GM10248 (cell line): ENCODE data around the gene MYOG.

Experiments
- CTCF ChIA-PET: fragments of 300-600 bp; sonication (Branson Sonifier 250); formaldehyde crosslinking; extraction: SDS; loops from one replicate; lab custom pipeline; 2021; ENCODE audit warnings: antibody characterized with exemption; lab: Yijun Ruan, JAX
- POLR2A ChIA-PET: fragments of 350-650 bp; sonication (Branson Sonifier 250); formaldehyde crosslinking; extraction: SDS; loops from one replicate; lab custom pipeline; 2020; ENCODE audit warnings: antibody characterized with exemption; lab: Yijun Ruan, JAX
- DNase-seq: peaks from one replicate; pipeline ENCODE4 v3.0.0; 2012; ENCODE audit errors: extremely low spot score
- CTCF ChIP-seq: IDR thresholded peaks from 2 replicates; pipeline ENCODE4 v1.5.1; 2012; ENCODE audit warnings: mild to moderate bottlenecking, low read depth; ENCODE audit errors: extremely low read depth, missing control alignments, control extremely low read depth

Gene MYOG

GRCh38 chr1:203098914-203099520 lies 13.2 kb upstream of the MYOG start:
- CTCF ChIA-PET, result interaction anchor here (1.4 to 3.7 kb wide), 2 partner anchors 14 to 19 kb away, joined by 4 to 18 read pairs; partner anchors contain the start of gene MYOG
- POLR2A ChIA-PET, result no interaction called here
- DNase-seq, result no peak
- no peak for TF ChIP-seq CTCF

GRCh38 chr1:203098445-203098844 lies 12.6 kb upstream of the MYOG start:
- TF ChIP-seq CTCF, result no peak
- ChIA-PET CTCF (interaction anchor here (1.4 to 3.7 kb wide), 2 partner anchors 14 to 19 kb away, joined by 4 to 18 read pairs; partner anchors contain the start of gene MYOG), POLR2A (no interaction called here)
- no peak for DNase-seq

- ChIA-PET POLR2A (no interaction called here), CTCF (interaction anchor here (1.6 kb wide), 1 partner anchor 21 kb away, joined by 3 read pairs; no protein-coding TSS in a partner anchor)
- no peak for TF ChIP-seq CTCF
- no peak for DNase-seq
Measured at GRCh38 chr1:203097001-203097400, 11.2 kb upstream of the MYOG start.

GRCh38 chr1:203096566-203096965 lies 10.8 kb upstream of the MYOG start:
- ChIA-PET POLR2A (no interaction called here), CTCF (interaction anchor here (1.6 kb wide), 1 partner anchor 21 kb away, joined by 3 read pairs; no protein-coding TSS in a partner anchor)
- DNase-seq, result no peak
- TF ChIP-seq CTCF, result no peak

- POLR2A ChIA-PET, result no interaction called here
- no peak for TF ChIP-seq CTCF
- no peak for DNase-seq
- CTCF ChIA-PET, result interaction anchor here (0.9 kb wide), 1 partner anchor 15 kb away, joined by 3 read pairs; no protein-coding TSS in a partner anchor
Measured at GRCh38 chr1:203095061-203095690, 9.4 kb upstream of the MYOG start.

GRCh38 chr1:203093754-203094410 lies 8.1 kb upstream of the MYOG start:
- TF ChIP-seq CTCF, result no peak
- POLR2A ChIA-PET, result no interaction called here
- CTCF ChIA-PET, result interaction anchor here (0.9 to 1.0 kb wide), 2 partner anchors 10 to 17 kb away, joined by 3 to 4 read pairs; no protein-coding TSS in a partner anchor
- no peak for DNase-seq
